Measurements from ENCODE around the gene ATP8A2. TPM values are rescaled to one million over a fixed set of nuclear protein-coding genes. Genes with fewer than 3 reads are reported as not detected.

The ATP8A2 gene
- total and polyA plus RNA-seq, 9 of the 15 experiments (the other 6 are each of a cell fraction or from before 2014, with no cell fraction given): under 0.01 to 0.33 (median 0.06) TPM; not detected in 4

- TF ChIP-seq YY1 (IDR thresholded peaks at IDR 0.05; ENCODE audit: borderline replicate concordance in 1 of 3, control insufficient read depth in 1 of 3, extremely low read depth in 1 of 3, insufficient read depth in 3 of 3, insufficient read length in 1 of 3, insufficient replicate concordance in 2 of 3, low read depth in 1 of 3, low read length in 2 of 3) (no peak), ASH1L (IDR thresholded peaks at IDR 0.05; ENCODE audit: borderline replicate concordance, low read depth, partially characterized antibody) (no peak), CSDE1 (IDR thresholded peaks at IDR 0.05) (no peak), HES1 (IDR thresholded peaks at IDR 0.05; ENCODE audit: low read depth) (no peak), CCAR2 (IDR thresholded peaks at IDR 0.05; ENCODE audit: low read depth, low read length) (no peak), GATAD2A (IDR thresholded peaks at IDR 0.05) (no peak), STAT5B (CRISPR knock-in tag; IDR thresholded peaks at IDR 0.05) (no peak), ZNF449 (CRISPR knock-in tag; IDR thresholded peaks at IDR 0.05) (no peak)
Measured at GRCh38 chr13:26046639-26047038, 674.9 kb downstream of the ATP8A2 start (continued).

GRCh38 chr13:26047040-26047439, 675.3 kb downstream of the ATP8A2 start:
- Histone ChIP-seq H4K20me1 (replicated peaks; ENCODE audit: control insufficient read depth, insufficient read depth, low read length) (no peaks in the 10 kb centered on the region), H3K4me2 (ENCODE audit: insufficient read depth, low read length) (no peak overlapping the region), H3K4me1 (replicated peaks in 1 of 2; ENCODE audit: control insufficient read depth in 2 of 2, insufficient read depth in 2 of 2, low read length in 2 of 2) (no peaks in the 10 kb centered on the region; a peak in 1 of 5 replicates), H3K36me3 (ENCODE audit: control insufficient read depth, insufficient read depth, low read length) (no peaks in the 10 kb centered on the region), H2AFZ (ENCODE audit: low read depth, low read length) (no peak overlapping the region), H3K27me3 (ENCODE audit: control insufficient read depth in 2 of 2, insufficient read depth in 2 of 2, low read length in 2 of 2) (peaks cover 0 to 23% of the 10 kb centered on the region in 2 experiments; a peak in 2 of 5 replicates), H3K4me3 (no peak overlapping the region), H3K27ac (ENCODE audit: extremely low read depth, low read depth, low read length) (no peak overlapping the region), H3K79me2 (ENCODE audit: control insufficient read depth, insufficient read depth, low read length) (no peaks in the 10 kb centered on the region), H3K9me3 (replicated peaks; ENCODE audit: control insufficient read depth, insufficient read depth, low read depth, low read length) (no peaks in the 10 kb centered on the region), H3K9ac (ENCODE audit: insufficient read depth in 1 of 2, low read depth in 2 of 2, low read length in 2 of 2) (no peak overlapping the region), H3K9me1 (ENCODE audit: control insufficient read depth, insufficient read depth, low read length) (no peaks in the 10 kb centered on the region)
- intact Hi-C loops (cut with micrococcal nuclease): no loop called here
- WGBS (ENCODE audit: insufficient coverage, low coverage, missing lambda C conversion rate): 0% methylated on average over 3 of the region's 4 CpGs
- CTCF ChIA-PET (ENCODE audit: low intra/inter-chr PET ratio): no interaction called here
- FAIRE-seq (no peak), ATAC-seq (no peak), DNase-seq (ENCODE audit: extremely low read depth in 1 of 4, low spot score in 3 of 4) (no peak)
- in situ Hi-C loops (cut with MboI): no loop called here
- POLR2A ChIA-PET: no interaction called here
- no TSS peak for BruUV-seq (replicated peaks)
- TF ChIP-seq RBBP5 (IDR thresholded peaks at IDR 0.05; ENCODE audit: borderline replicate concordance, insufficient read depth, low read length, poor library complexity, severe bottlenecking): no peak

All from K562 (cell line).